Activated naive CD4-positive, alpha-beta T cell treated with anti-CD3 and anti-CD28 coated beads, Interleukin-2, amount 50 U/mL, for 24 hours (primary cell): ENCODE data around the gene CYRIA.

Source experiments
- H3K27ac Mint-ChIP-seq: one replicate; pipeline ENCODE4 v1.8.0; 2021; ENCODE audit warnings: mild to moderate bottlenecking, mixed read lengths
- H3K27me3 Mint-ChIP-seq: one replicate; pipeline ENCODE4 v1.8.0; 2021; ENCODE audit warnings: mixed read lengths
- H3K36me3 Mint-ChIP-seq: one replicate; pipeline ENCODE4 v1.8.0; 2021; ENCODE audit warnings: mixed read lengths
- H3K4me1 Mint-ChIP-seq: one replicate; pipeline ENCODE4 v1.8.0; 2021; ENCODE audit warnings: mixed read lengths
- H3K4me3 Mint-ChIP-seq: one replicate; pipeline ENCODE4 v1.8.0; 2021; ENCODE audit warnings: mild to moderate bottlenecking, mixed read lengths
- H3K9me3 Mint-ChIP-seq: one replicate; pipeline ENCODE4 v1.8.0; 2021; ENCODE audit warnings: mixed read lengths

CYRIA gene

GRCh38 chr2:16665748-16666448 is at the start of gene CYRIA:
CYRIA (minus strand) TSS chr2:16665834; CDS start chr2:16588119, 77,715 bp downstream.
- no peaks in the 10 kb centered on the region for H3K36me3 Mint-ChIP-seq
- no peak within 1 kb of the TSS for H3K27ac Mint-ChIP-seq
- H3K4me1 Mint-ChIP-seq: peaks cover 23% of the 10 kb centered on the region
- no peaks in the 10 kb centered on the region for H3K9me3 Mint-ChIP-seq
- peaks cover 31% of the 10 kb centered on the region for H3K27me3 Mint-ChIP-seq
- peak within 1 kb of the TSS; percentile 81 for H3K4me3 Mint-ChIP-seq

- Mint-ChIP-seq H3K9me3 (no peaks in the 10 kb centered on the region), H3K27ac (no peak overlapping the region), H3K27me3 (no peaks in the 10 kb centered on the region), H3K4me3 (no peak overlapping the region), H3K4me1 (no peaks in the 10 kb centered on the region), H3K36me3 (no peaks in the 10 kb centered on the region)
Observed at GRCh38 chr2:16713011-16713423, 47.4 kb upstream of the CYRIA start.

- no peaks in the 10 kb centered on the region for H3K4me1 Mint-ChIP-seq
- no peaks in the 10 kb centered on the region for H3K36me3 Mint-ChIP-seq
- H3K27me3 Mint-ChIP-seq: peaks cover 2% of the 10 kb centered on the region
- H3K4me3 Mint-ChIP-seq: no peak overlapping the region
- H3K27ac Mint-ChIP-seq: no peak overlapping the region
- no peaks in the 10 kb centered on the region for H3K9me3 Mint-ChIP-seq
Observed at GRCh38 chr2:16709769-16710168, 44.1 kb upstream of the CYRIA start.

DNA sequence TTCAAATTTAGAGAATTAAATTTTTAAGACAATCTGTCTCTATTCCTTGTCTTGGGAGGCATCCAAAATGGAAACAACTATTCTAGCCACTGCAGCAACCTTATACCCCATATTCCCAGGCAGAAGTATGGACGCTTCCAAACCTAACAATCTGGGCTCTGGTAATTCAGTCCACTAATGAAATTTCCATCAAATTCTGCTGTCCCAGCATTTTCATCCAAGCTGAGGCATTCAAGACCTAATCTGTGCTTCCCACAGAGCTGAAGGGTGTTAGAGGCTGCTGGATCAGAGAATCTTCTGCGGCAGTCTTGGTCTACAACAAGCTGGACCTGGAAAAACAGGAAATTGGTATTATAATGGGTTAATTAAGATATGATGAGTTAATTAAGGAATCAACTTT is 42.5 kb upstream of the CYRIA start:
- H3K4me1 Mint-ChIP-seq: no peaks in the 10 kb centered on the region
- H3K27me3 Mint-ChIP-seq: peaks cover 2% of the 10 kb centered on the region
- no peaks in the 10 kb centered on the region for H3K9me3 Mint-ChIP-seq
- no peak overlapping the region for H3K27ac Mint-ChIP-seq
- H3K4me3 Mint-ChIP-seq: no peak overlapping the region
- H3K36me3 Mint-ChIP-seq: no peaks in the 10 kb centered on the region

DNA sequence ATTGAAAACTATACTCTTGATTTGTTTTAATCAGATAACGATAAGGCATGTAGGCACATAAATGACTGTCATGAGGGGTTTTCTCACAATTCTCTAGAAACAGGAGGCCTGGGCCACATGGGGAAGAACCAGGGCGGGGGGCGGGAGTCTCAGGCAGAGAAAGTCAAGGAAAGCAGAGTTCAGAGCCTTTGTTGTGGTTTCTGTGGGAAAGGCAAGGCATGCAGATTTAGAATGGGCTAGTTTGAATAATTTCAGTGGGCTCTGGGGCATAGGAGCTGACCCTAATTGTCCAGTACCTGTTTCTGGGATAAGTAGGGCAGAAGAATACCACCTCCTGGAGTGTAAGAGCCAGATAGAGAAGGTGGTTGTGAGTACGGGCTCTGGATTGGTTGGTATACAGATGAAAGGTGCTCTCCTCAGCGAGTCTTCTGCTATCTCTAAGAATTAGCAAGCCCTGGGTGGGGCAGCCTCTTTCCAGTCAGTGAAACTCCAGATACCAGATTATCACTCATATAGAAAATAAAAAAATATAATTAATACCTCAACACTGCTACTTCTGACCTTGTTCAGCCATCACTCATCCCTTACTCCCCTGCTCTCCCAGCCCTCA is 41.5 kb upstream of the CYRIA start:
- Mint-ChIP-seq H3K36me3 (no peaks in the 10 kb centered on the region), H3K27me3 (peaks cover 2% of the 10 kb centered on the region), H3K4me3 (no peak overlapping the region), H3K4me1 (no peaks in the 10 kb centered on the region), H3K27ac (no peak overlapping the region), H3K9me3 (no peaks in the 10 kb centered on the region)

GRCh38 chr2:16700551-16701259 is 35.1 kb upstream of the CYRIA start:
- no peak overlapping the region for H3K27ac Mint-ChIP-seq
- no peak overlapping the region for H3K4me3 Mint-ChIP-seq
- H3K4me1 Mint-ChIP-seq: no peaks in the 10 kb centered on the region

DNA sequence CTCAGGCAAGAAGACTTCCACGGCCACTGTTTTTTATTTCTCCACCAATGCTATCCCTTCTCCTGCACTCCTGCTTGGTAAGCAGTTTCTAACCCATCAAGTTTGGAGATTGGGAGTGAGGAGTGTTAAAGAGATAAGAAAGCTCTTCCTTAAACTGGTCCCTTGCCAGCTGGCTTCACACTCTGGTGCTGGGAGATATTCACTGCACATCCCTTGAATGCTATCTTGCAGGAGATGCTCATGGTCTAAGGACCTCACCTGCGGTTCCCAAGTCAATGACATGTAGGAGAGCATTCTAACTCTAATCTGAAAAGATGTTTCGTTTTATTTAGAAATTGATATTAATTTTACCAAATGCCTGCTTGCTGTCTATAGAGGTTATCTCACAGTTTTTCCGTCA is 28.2 kb upstream of the CYRIA start:
- H3K4me1 Mint-ChIP-seq: no peaks in the 10 kb centered on the region
- H3K9me3 Mint-ChIP-seq: peaks cover 6% of the 10 kb centered on the region
- H3K27ac Mint-ChIP-seq: no peak overlapping the region
- no peaks in the 10 kb centered on the region for H3K36me3 Mint-ChIP-seq
- H3K4me3 Mint-ChIP-seq: no peak overlapping the region
- peaks cover 8% of the 10 kb centered on the region for H3K27me3 Mint-ChIP-seq

More at GRCh38 chr2:16700551-16701259, 35.1 kb upstream of the CYRIA start:
- Mint-ChIP-seq H3K9me3 (peaks cover 6% of the 10 kb centered on the region), H3K36me3 (no peaks in the 10 kb centered on the region), H3K27me3 (peaks cover 11% of the 10 kb centered on the region)

GRCh38 chr2:16691261-16691660 is 25.6 kb upstream of the CYRIA start:
- no peaks in the 10 kb centered on the region for H3K4me1 Mint-ChIP-seq
- H3K4me3 Mint-ChIP-seq: no peak overlapping the region
- H3K36me3 Mint-ChIP-seq: no peaks in the 10 kb centered on the region
- no peak overlapping the region for H3K27ac Mint-ChIP-seq
- H3K27me3 Mint-ChIP-seq: peaks cover 7% of the 10 kb centered on the region
- H3K9me3 Mint-ChIP-seq: no peaks in the 10 kb centered on the region

DNA sequence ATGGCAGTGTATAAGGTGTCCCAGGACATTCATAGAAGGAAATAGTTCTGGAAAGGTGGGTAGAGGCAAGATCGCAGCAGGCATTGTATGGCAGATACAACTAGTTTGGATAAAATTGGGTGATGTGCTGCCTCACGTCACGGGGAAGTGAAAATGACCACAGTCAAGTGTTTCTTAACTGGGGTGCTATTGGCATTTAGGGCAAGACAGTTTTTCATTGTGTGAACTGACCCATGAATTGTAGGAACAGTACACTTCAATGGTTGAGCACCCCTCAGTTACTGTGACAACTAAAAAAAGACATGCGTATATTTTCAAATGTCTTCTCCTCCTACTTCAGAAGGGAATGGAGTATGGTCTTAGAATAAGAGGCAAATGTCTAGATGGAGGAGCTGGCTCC is 22.3 kb upstream of the CYRIA start:
- Mint-ChIP-seq H3K27ac (no peak overlapping the region), H3K27me3 (peaks cover 8% of the 10 kb centered on the region), H3K4me3 (no peak overlapping the region), H3K36me3 (no peaks in the 10 kb centered on the region), H3K4me1 (no peaks in the 10 kb centered on the region), H3K9me3 (no peaks in the 10 kb centered on the region)

DNA sequence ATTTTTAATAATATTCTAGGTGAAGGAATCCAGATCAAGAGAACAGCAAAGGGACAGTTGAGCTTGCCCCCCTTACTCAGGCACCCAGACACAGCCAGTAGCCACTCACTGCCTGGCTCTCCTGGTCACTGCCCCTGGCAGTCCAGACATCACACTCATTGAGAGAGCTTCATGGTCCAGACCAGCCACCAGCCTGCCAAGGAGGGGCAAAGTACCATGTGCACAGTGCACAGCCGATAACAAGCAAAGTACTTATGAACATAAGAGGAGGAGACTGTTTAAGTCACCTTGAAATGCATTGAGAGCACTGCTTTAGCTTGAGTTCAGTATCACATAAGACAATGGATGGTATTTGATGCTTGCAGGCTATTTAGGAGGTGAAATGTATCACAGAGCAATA is 21.6 kb upstream of the CYRIA start:
- Mint-ChIP-seq H3K27ac (no peak overlapping the region), H3K27me3 (peaks cover 11% of the 10 kb centered on the region), H3K4me3 (no peak overlapping the region), H3K36me3 (no peaks in the 10 kb centered on the region), H3K9me3 (no peaks in the 10 kb centered on the region), H3K4me1 (no peaks in the 10 kb centered on the region)

DNA sequence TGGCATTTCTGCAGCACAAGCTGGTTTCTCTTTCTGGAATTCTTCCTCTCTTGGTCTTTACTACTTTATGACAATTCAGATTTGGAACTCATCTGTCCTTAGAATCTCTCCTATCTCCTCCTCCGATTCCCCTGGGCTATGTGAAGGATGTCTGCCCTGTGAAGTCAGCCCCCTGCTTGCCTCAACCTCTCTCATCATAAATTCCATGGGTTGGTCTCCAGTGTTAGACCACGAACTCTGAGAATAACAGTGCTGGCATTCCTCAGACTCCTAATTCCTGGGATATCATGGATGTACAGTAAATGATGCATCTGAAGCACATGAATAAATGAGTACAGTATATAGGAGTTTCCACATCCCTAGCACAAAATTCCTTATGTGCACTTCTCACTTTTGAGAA is 21.0 kb upstream of the CYRIA start:
- no peaks in the 10 kb centered on the region for H3K36me3 Mint-ChIP-seq
- H3K27ac Mint-ChIP-seq: no peak overlapping the region
- peaks cover 12% of the 10 kb centered on the region for H3K27me3 Mint-ChIP-seq
- H3K4me1 Mint-ChIP-seq: no peaks in the 10 kb centered on the region
- H3K9me3 Mint-ChIP-seq: no peaks in the 10 kb centered on the region
- H3K4me3 Mint-ChIP-seq: no peak overlapping the region

DNA sequence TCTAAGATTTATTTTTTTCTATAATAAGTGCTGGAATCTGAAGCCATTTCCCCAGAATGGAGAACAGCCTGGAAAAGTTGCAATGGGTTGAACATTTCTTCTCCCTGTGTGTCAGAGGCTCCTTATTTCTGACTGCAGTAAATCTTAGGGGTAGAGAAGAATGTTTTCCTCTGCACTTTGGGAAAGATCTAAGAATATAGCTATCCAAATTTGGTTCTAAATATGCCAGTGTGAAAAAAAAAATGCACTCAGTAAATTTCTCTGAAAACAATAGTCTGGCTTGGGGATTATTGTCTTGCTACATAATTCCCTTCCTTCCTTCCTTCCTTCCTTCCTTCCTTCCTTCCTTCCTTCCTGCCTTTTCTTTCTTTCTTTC is 19.7 kb upstream of the CYRIA start:
- Mint-ChIP-seq H3K4me3 (no peak overlapping the region), H3K4me1 (no peaks in the 10 kb centered on the region), H3K9me3 (no peaks in the 10 kb centered on the region), H3K27me3 (peaks cover 11% of the 10 kb centered on the region), H3K36me3 (no peaks in the 10 kb centered on the region), H3K27ac (no peak overlapping the region)

DNA sequence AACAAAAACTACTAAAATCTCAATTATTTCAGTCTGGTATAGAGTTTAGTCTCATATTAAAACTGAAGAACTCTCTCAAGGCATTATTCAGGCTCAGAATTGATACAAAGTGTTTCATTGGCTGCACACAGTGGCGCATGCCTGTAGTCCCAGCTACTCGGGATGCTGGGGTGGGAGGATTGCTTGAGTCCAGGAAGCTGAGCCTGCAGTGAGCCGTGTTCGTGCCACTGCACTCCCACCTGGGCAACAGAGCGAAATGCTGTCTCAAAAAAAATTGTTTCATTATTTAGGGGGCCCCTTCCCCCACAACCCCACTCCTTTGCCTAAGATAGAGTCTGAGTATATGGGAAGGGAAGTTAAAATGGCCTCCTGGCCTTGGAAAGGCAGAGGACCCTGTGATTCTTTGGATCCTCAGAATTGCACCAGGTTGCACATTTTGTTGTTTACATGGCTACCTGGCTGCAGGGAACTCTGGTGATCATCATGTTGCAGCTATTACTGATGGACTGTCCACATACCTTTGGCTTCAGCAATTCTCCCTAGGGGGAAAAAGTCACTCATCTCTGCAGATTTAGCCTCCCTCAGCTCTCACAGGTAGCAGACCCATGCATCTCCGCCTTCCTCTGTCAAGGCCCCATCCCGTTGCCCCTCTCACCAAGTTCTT is 19.2 kb upstream of the CYRIA start:
- no peaks in the 10 kb centered on the region for H3K9me3 Mint-ChIP-seq
- no peaks in the 10 kb centered on the region for H3K4me1 Mint-ChIP-seq
- no peak overlapping the region for H3K27ac Mint-ChIP-seq

DNA sequence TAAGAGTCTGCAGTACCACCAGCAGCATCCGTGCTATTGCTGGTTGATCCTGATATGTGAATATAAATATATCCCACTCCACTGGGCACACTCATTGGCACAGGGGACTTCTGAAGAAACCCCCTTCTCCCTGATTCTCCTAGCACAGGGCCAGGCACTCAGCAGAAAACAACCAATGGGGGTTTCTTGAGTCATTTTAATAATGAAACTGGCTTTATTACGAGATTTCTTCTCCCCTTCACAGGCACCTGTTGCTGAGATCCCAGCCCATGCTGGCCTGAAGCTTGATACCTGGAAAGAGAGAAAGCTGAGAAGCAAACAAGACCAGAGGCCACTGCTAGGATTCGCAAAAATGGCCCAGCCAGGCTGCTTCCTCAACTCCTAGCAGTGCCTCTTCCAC is 17.9 kb upstream of the CYRIA start:
- H3K27ac Mint-ChIP-seq: no peak overlapping the region
- H3K27me3 Mint-ChIP-seq: peaks cover 9% of the 10 kb centered on the region
- H3K36me3 Mint-ChIP-seq: no peaks in the 10 kb centered on the region
- no peaks in the 10 kb centered on the region for H3K9me3 Mint-ChIP-seq
- no peak overlapping the region for H3K4me3 Mint-ChIP-seq
- H3K4me1 Mint-ChIP-seq: no peaks in the 10 kb centered on the region

More for the DNA sequence above, 19.2 kb upstream of the CYRIA start:
- Mint-ChIP-seq H3K36me3 (no peaks in the 10 kb centered on the region), H3K4me3 (no peak overlapping the region), H3K27me3 (peaks cover 11% of the 10 kb centered on the region)

GRCh38 chr2:16682431-16683118 is 16.9 kb upstream of the CYRIA start:
- no peak overlapping the region for H3K27ac Mint-ChIP-seq
- peaks cover 9% of the 10 kb centered on the region for H3K9me3 Mint-ChIP-seq
- no peaks in the 10 kb centered on the region for H3K4me1 Mint-ChIP-seq
- no peak overlapping the region for H3K4me3 Mint-ChIP-seq
- H3K27me3 Mint-ChIP-seq: peaks cover 9% of the 10 kb centered on the region
- H3K36me3 Mint-ChIP-seq: no peaks in the 10 kb centered on the region
